Glutamatergic neuron (in vitro differentiated cells): Measurements from ENCODE around the gene NTM. TPM values are rescaled to one million over a fixed set of nuclear protein-coding genes. Genes with fewer than 3 reads are reported as not detected.

ENCODE experiments used
- DNase-seq: peaks from one replicate; pipeline ENCODE4 v3.0.0; 2022
- H3K27ac Mint-ChIP-seq: one replicate; pipeline ENCODE4 v1.8.0; 2020; ENCODE audit warnings: mild to moderate bottlenecking, mixed read lengths, inconsistent platforms; ENCODE audit not compliant: unreplicated experiment
- H3K27me3 Mint-ChIP-seq: one replicate; pipeline ENCODE4 v1.8.0; 2020; ENCODE audit warnings: mild to moderate bottlenecking, moderate library complexity, mixed read lengths, inconsistent platforms; ENCODE audit not compliant: unreplicated experiment
- H3K36me3 Mint-ChIP-seq: one replicate; pipeline ENCODE4 v1.8.0; 2020; ENCODE audit warnings: mild to moderate bottlenecking, mixed read lengths, inconsistent platforms; ENCODE audit not compliant: unreplicated experiment
- H3K4me1 Mint-ChIP-seq: one replicate; pipeline ENCODE4 v1.8.0; 2020; ENCODE audit warnings: mild to moderate bottlenecking, low read depth, mixed read lengths, inconsistent platforms; ENCODE audit not compliant: unreplicated experiment
- H3K4me3 Mint-ChIP-seq: one replicate; pipeline ENCODE4 v1.8.0; 2020; ENCODE audit warnings: mild to moderate bottlenecking, mixed read lengths, inconsistent platforms; ENCODE audit not compliant: unreplicated experiment
- H3K9me3 Mint-ChIP-seq: one replicate; pipeline ENCODE4 v1.8.0; 2020; ENCODE audit warnings: mild to moderate bottlenecking, moderate library complexity, mixed read lengths, inconsistent platforms; ENCODE audit not compliant: unreplicated experiment
- CTCF ChIP-seq: fragments of 200-600 bp; sonication (generic); IDR thresholded peaks from one replicate; pipeline ENCODE4 v1.5.0; 2021; ENCODE audit not compliant: partially characterized antibody, unreplicated experiment
- total RNA-seq: library from RNA; stranded (reverse); fragmentation: NEBNext Ultra II Directional; extraction: Animal tissue kit (Norgen Biotek cat#: 25700); gene quantifications from one replicate; pipeline ENCODE4 v1.2.1, GENCODE V29; 2021; ENCODE audit not compliant: unreplicated experiment

The NTM gene
- total RNA-seq, 1 donor from 2014 or later, result 1.2 TPM

GRCh38 chr11:131756479-131757110, 386.2 kb downstream of the NTM start:
- no peaks in the 10 kb centered on the region for H3K9me3 Mint-ChIP-seq
- TF ChIP-seq CTCF, result no peak
- H3K36me3 Mint-ChIP-seq, result no peaks in the 10 kb centered on the region
- H3K27me3 Mint-ChIP-seq, result no peaks in the 10 kb centered on the region
- no peak for DNase-seq
- H3K27ac Mint-ChIP-seq, result no peak overlapping the region
- peaks cover 7% of the 10 kb centered on the region for H3K4me1 Mint-ChIP-seq
- no peak overlapping the region for H3K4me3 Mint-ChIP-seq

GRCh38 chr11:131758726-131759125, 388.3 kb downstream of the NTM start:
- no peaks in the 10 kb centered on the region for H3K36me3 Mint-ChIP-seq
- H3K27ac Mint-ChIP-seq, result no peak overlapping the region
- peaks cover 7% of the 10 kb centered on the region for H3K4me1 Mint-ChIP-seq
- H3K27me3 Mint-ChIP-seq, result no peaks in the 10 kb centered on the region
- no peak for DNase-seq
- no peaks in the 10 kb centered on the region for H3K9me3 Mint-ChIP-seq
- TF ChIP-seq CTCF, result no peak
- H3K4me3 Mint-ChIP-seq, result no peak overlapping the region

- H3K4me1 Mint-ChIP-seq, result peaks cover 7% of the 10 kb centered on the region
- no peaks in the 10 kb centered on the region for H3K36me3 Mint-ChIP-seq
- no peak for TF ChIP-seq CTCF
- no peak overlapping the region for H3K4me3 Mint-ChIP-seq
- H3K27me3 Mint-ChIP-seq, result no peaks in the 10 kb centered on the region
- H3K27ac Mint-ChIP-seq, result no peak overlapping the region
- no peaks in the 10 kb centered on the region for H3K9me3 Mint-ChIP-seq
- DNase-seq, result no peak
Measured at GRCh38 chr11:131759140-131759539, 388.7 kb downstream of the NTM start.

GRCh38 chr11:131760091-131761061, 390.0 kb downstream of the NTM start:
- Mint-ChIP-seq H3K27ac (no peak overlapping the region), H3K27me3 (no peaks in the 10 kb centered on the region), H3K9me3 (no peaks in the 10 kb centered on the region), H3K4me1 (peaks cover 7% of the 10 kb centered on the region), H3K4me3 (no peak overlapping the region), H3K36me3 (no peaks in the 10 kb centered on the region)
- TF ChIP-seq CTCF, result no peak
- DNase-seq, result peak; percentile 27
